Stimulated activated CD4-positive, alpha-beta T cell treated with anti-CD3 and anti-CD28 coated beads, Interleukin-2, amount 100 ng/mL, for 24 hours (primary cell): ENCODE results near the gene INHBA.

Experiments used
- DNase-seq, 2 donors: peaks; one replicate each; pipeline ENCODE4 v3.0.0-alpha.2; 2020

The INHBA gene

DNA sequence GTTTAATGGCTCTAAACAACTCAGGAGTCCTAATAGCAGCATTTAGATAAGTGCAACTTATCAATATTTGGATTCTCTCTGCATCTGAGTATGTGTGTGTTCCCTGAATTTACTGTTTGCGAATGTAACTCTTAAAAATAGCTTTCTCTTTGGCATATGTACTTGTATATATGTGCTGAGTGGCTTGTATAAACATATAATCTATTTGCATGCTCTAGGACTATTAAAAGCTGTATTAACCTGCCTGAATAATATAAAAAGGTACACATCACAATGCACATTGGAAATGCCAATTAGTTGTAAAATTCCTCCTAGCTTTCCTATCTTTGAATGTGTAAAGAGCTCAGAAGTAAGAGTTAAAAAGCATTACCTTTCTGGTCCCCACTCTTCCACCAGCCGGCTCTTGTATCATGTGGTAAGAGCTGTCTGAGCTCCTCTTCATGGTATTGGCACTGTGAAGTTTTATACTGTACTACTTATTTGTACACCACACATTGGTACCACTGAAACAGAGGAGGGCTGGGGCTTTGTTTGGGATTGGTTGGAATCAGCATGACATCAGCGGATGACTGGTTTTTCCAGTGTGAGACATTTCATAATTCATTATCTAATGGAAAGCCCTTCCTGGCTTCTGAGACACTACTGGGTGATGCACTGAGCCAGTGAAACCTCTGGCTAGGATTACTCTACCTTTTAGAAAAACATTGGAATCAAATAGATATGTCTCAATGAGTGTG, at the start of gene INHBA:
Gene INHBA, minus strand, starts transcription at position 456 of the 737 bp plus-strand sequence. CDS start 2,716 bp downstream, outside the sequence.
- no peak for DNase-seq

DNA sequence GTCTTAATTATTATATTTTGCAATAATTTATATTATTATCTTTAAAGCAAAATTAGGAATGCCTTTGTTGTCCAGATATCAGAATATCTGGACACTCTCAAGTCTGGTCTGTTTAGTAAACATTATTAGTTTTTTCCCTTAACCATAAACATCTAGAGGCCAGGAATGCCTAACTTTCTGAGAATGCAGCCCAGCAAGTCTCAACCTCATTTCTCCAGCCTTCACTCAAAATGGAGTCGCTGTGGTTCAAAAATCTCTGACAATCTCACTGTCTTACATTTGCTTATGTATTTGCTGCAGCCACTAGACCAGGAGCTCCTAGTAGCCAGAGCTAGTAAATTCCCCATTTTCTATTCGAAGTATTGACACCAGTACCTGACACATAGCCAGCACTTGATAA, 49.7 kb upstream of the INHBA start:
- DNase-seq, result no peak

DNA sequence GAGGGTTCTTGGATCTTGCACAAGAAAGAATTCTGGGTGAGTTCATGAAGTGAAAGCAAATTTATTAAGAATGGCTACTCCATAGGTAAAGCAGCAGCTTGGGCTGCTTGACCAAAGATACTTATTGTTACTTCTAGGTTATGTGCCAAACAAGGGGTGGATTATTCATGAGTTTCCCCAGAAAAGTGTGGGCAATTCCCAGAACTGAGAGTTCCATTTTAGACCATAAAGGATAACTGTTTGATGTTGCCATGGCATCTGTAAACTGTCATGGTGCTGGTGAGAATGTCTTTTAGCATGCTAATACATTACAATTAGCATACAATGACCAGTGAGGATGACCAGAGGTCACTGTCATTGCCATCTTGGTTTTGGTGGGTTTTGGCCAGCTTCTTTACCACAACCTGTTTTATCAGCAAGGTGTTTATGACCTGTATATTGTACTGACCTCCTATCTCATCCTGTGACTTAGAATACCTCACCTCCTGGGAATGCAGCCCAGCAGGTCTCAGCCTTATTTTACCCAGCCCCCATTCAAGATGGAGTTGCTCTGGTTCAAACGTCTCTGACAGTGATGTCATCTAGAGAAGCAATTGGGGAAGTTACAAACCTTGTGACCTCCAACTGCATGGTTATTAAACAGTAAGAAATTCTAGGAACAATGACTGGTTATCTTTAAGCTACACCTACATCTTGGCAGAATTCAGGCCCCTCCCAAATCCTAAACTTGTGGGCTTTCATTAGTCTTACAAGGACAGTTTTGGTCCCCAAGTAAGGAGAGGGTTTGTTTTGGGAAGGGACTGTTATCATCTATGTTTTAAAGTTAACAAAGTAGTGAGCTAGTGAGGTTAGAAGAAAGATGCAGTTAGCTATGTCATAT, 48.0 kb upstream of the INHBA start:
- no peak for DNase-seq

DNA sequence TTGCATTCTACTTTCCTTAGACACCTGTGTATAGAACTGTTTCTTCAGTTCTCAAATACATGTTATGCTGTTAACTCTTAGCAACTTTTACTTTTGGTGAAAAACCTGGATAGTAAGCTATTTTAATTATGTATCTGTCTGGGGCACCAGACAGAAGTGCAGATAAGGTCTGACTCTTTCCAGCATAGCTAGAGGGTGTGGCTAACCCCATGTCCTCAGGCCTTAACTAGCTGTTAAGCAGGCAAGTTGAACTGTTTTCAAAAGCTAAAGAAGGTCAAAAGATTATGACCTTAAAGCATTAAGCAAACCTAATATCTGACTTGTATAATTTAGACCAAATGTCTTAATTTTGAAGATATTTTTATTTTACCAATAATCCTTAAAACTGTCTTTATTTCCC, 45.1 kb upstream of the INHBA start:
- DNase-seq, result no peak

DNA sequence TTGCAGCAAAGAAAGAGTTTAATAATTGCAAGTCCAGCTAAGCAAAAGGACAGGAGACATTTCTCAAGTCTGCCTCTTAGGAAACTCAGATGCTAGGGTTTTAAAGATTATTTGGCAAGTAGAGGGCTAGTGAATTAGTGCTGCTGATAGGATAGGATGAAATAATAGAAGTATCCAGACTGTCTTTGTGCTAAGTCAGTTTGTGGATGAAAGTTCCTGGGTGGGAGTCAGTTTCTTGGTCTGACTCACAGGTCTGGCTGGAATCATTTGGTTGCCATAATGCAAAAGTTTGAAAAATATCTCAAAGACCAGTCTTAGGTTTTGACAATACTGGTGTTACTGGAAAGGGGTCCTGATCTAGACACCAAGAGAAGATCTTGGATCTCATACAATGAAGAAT, 42.6 kb upstream of the INHBA start:
- DNase-seq, result no peak

DNA sequence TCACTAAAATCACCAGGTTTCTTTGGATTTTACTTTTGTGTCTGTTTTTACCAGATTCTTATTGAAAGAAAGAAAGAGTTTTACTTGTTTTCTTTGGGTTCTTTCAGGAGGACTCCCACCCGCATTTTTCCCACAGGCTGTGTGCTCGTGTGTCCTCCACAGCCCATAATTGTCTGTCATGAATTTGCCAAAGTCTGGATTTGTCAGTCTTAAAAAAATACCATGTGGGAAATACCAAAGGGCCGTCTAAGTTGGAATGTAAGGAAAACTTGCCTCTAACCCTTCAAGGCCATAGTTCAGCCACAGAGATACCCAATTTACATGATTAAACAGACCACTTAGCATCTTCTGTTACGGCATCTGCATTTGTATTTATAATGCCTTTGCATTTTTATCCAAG, 41.3 kb upstream of the INHBA start:
- DNase-seq, result no peak

DNA sequence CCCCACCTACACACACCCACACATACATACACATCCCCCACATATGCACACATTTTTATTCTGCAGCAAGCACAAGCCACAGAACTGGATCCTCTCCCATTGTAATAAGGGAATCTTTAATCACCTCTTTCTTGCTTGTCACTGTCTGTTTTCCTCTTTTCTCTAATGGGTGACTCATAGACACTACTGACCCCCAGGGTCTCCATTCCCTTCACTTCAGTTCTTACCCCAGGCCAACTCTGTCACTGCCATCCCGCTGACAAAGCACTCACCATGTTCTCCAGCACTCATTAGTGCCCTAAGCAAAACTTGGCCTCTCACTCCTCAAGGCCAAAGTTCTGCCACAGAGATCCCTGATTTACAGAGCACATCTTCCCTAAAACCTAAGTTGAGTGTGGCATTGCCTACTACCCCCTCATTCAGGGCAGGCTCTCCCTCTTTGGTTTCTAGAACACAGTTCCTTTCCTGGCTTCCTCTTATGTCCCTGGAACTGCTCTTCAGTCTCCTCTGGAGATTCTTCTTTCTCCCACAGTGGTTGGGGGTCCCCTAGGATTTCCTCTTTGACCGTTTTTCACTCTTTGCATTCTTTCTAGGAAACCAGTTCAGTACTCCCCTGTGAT, 39.6 kb upstream of the INHBA start:
- DNase-seq, result no peak

DNA sequence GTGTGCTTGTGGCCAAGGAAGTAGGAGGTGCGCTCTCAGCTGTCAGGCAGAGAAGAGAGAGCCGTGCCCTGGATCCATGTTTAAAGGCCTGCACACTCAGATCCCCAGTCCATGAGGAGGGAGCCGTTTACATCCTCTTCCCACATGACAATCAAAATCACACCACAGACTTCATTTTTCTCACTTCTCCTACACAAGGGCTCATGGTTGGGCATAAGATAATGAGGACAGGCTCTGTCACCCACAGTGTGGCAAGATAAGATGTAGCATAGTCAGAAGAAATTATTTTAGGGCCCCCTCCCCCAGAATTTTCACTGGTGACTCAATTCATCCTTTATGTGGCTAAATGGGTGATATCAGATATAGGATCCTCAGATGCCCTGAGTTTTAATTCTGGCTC, 35.9 kb upstream of the INHBA start:
- DNase-seq, result no peak

DNA sequence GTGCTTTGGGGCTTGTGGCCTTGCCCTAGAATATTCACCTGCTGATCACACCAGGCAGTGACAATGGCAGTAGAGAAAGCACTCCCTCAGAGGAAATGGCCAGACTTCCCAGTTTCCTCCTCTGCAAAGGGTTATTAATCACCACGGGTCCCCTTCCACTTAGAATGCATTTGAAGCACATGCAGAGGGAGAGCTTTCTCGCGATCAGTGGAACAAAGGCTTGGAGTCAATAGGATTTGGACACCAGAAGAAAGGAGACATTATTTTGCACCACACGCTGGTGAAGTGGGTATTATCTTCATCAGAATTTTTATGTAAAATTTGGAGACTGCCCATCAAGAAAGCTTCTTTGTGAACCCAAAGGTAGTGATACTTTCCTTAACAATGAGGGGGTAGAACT, 35.4 kb upstream of the INHBA start:
- no peak for DNase-seq

DNA sequence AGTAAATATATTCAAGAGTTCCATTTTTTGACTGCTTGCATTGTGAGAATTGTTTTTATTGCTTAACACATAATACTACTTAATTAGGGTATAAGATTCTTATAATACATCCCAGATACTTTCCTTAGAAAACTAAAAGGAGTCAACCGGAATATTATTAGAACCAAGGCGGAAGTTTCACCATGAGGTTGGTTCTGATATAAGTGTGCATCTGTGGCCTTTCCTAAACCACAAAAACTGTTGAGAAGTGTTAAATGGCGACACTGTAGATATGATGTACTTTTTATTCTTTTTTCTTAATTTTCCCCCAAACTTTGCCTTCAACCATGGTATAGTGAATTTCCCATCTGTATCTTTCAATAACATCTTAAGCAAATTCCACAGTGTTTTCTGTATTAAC, 32.3 kb upstream of the INHBA start:
- DNase-seq, result no peak

DNA sequence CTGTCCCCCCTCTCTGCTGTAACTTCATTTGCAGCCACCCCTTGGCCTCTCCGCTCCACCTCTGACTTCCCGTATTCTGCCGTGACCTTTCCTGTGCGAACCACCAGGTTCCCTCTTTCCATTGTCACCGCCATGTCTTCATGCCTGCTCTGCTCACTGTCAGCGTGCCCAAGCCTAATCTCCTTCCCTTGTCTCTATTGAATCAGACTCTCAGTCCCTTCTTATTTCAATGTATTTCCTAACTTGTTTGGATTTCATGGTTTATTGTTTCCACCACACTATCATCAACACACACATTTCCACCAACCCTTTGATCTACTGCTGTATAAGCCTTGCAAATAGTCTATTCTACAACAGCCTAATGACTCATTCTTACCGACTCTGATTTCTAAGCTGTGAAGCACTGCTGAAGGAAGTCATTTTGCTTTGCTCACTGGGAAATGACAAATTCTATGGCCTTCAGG, 30.0 kb upstream of the INHBA start:
- DNase-seq, result no peak

DNA sequence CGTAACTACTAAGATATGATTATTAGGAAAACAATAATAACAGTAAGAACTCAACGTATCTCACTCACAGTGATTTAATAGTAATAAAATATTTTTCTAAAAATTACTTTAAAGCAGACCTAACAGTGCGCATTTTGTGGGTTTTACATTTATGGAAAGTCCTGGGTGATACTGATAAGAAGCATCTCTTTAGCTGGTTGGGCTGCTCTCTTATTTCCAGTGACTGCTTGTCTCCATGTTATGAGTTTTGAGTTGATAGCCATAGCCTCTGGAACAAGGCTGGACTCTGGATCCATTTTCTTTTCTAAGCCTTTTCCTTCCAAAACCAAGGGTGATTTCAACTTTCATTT, 29.5 kb upstream of the INHBA start:
- no peak for DNase-seq

DNA sequence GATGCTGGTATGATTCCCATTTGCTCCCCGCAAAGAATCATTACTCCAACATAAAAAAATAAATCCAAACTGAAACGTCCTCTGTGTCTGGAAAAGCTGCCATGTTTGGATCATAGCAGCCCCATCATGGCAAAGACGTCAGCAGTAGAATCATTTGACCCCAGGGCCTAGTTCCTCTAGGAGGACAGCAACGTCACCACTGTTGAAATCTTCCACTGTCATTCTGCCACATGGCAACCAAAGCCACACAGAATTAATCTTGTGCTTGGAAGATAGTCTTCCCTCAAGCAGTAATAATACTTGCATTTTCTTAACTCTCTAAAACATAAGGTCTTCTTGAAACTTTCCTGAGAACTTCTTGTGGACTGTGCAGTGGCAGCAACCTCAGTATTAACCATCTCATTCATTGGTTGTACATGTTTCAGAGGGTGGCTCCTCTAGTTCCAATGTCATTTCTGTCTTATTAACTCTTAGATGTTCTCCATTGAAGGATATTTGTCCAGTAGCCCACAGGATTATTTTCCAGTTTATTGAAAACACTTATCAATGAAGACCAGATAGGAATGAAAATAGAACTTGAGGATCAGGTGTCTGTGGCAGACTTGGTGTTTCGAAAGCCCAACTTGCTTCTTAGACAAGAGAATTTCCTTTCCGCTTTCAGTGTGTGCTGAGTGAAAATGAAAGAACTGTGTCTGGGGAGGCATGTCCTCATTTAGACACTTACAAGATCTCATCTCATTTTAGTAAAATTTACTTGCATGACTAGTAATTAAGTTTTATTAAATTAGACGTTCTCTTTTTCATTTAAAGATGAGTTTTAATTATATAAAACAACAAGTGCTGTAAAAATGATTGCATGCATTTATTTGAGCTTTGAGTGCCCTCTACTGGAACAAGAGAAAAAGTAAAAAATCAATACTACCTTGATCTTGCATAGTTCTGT, 28.9 kb upstream of the INHBA start:
- DNase-seq, result no peak

DNA sequence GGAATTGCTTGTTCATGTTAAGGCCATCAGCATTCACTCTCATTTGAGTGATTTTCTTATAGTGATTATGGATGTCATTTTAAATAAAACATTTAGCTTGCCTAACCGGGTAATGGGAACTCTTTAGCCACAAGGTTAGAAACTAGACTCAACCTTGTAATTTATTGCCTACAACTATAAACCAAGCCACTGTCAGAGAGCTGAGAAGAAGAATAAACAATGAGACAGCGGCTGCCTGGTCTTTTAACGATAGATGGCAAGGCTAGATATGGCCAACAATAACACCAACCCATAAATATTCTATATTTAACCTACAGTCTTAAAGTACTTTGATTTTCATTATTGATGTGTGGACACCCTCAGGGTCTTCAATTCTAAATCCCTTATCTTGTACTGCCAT, 27.8 kb upstream of the INHBA start:
- no peak for DNase-seq

DNA sequence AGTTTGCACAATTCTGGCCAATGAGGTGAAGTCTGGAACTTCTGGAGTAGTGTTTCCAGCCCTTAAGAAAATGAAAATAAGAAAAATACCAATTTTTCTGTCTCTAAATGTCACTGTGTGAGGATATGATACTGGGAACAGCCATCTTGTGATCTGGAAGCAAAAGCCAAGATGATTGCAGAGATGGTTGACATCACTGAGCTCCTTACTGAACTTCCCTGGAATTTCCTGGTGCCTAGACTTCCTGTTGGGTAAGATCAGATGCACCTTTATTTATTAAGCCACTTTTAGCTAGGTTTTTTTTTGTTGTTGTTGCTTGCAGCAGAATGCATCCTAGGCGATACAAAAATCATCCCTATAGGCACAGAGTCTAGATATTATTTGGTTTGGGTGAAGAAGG, 27.3 kb upstream of the INHBA start:
- no peak for DNase-seq

DNA sequence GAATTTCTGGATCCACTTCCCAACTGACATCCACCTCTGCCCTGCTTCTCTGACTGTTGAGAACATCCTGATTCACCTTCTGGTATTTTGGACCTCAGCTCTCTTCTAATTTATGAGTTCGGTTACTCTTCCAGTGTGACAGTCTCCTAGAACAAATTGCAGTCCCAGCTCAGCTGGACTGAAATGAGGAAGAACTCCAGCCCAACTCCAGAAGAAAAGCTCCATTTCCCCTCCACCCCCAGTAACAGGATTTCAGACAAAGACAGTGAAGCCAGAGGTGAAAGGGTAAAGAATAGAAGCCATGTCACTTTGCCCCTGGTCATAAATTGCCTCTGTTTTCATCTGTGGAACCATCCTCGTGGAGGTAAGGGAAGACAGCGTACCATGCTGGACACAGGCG, 26.2 kb upstream of the INHBA start:
- no peak for DNase-seq

DNA sequence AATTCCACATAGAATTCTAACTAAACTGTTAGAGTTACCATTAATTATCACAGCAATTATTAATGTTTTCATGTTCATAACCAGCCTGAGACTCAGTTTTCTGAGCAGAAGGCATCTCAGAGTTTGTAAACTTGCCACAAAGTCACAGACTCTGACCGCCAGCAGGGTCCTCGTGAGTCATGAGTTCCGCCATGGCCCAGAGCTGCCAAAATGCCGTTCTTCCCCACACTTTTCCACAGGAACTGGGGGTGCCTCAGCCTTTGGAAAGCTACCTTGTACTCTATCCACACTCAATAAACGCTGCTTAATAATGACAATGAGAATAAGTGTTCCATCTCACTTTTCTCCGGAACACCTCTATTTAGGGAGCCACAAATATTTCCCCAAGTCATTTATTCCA, 22.1 kb upstream of the INHBA start:
- no peak for DNase-seq

DNA sequence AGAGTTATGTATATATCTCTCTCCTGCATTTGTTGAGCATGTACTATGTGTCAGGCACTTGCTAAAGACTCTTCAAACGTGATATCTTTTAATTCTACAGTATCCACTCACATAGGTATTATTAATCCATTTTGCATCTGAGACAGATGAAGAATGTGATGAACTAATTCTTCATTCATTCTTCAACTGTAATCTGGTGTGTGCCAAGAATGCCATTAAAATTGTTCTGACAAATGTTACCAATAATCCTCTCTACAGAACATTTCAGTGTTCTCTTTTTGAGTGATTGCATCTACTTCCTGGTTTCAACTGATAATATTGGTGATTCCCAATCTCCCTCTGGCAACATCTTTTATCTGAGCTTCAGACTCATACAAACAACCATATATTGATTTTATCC, 18.0 kb upstream of the INHBA start:
- DNase-seq, result no peak

DNA sequence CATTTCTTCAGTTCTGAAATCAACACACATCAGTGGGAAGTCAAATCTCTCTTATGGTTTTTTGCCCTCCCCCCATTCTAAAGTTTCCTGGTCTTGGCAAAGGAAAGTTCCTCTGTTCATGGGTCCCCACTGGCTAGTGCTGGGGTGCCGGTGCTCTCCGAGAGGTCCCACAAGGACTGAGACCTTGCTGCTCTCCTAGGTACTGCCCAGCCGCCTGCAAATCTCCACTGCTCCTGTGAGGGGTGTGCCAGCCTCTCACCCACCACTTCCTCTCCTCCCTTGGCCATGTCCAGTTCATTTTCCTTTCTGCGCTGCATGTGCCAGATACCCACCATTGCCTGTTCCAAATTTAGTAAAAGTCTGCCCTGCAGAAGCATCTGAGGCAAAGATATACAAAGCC, 17.2 kb upstream of the INHBA start:
- no peak for DNase-seq

DNA sequence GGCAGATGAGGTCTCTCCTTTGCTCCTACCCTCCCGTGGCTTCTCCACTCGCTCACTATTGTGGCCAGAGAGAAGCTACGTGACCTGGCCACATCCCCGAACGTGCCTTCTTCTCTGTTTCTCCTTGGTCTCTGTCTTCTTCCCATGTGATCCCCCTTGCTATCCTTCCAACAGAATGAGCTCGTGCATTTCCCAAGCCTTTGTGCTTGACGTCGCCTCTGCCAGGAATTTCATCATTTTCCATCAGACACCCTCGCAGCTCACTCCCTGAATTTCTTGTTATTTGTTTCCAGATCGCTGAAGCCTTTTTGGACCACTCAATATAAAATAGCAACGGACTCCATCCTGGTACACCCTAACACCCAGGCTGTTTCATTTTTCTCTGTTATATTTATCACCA, 13.8 kb upstream of the INHBA start:
- DNase-seq, result no peak

DNA sequence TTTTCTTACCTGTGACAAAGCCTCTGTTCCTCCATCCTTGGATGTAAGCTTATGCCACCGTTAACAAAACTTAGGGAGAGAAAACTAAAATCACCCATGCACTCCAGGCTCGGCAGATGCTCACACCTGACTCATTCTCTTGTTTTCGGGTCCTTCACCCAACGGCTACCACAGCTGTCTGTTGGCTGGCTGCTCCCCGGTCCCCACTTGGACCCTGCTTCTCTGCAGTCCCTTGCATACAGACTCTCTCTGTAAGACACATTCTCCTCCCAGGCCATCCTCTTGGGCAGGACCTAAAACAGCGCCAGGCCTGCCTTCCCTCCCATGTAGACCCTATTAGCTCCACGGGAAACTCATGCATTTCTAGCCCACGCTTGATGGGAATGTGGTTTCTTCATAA, 12.1 kb upstream of the INHBA start:
- no peak for DNase-seq

DNA sequence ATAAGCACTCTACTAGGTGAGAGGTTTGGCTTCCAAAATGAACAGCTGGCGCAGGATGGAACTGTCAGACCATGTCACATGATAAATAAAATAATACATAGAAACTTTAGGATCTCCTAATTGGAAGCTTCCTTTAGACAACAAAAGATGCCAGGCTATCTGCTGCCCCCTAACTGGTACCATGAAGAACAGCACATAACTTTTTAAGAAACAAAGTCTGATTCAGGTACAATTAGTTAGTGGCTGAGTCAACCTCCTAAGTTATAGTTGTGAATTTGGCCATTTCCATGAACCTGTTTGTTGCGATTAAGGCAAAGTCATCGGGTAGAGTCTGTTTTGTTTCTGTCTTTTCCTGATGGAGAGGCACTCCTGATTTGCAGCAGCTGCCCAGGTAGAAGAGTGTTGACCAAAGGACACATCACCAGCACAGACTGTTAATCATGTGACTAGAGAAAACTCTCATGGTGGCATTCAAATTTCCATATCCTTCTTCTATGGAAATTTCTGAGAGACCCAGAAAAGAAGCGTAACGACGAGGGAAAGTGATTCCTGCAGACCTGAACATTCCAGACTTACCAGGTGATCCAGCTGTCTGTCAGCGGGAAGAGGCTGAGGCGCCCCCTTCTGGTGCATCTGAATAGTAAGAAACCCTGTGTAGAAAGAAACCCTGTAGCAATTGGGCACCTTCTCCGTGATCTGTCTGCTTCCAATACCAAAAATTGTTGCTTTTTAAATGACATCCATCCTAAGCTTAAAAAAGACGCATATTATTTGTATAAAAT, 8.6 kb upstream of the INHBA start:
- DNase-seq, result no peak
